Adrenal gland (tissue), 5 donors: ENCODE data around the gene RPRML.

Experiments
- POLR2A ChIP-seq, 2 donors: fragments of 450-650 bp; IDR thresholded peaks; one replicate each; pipeline ENCODE4 v1.6.1; 2017; ENCODE audit warnings: antibody characterized with exemption in 2 of 2, mild to moderate bottlenecking in 2 of 2, moderate library complexity in 1 of 2
- TF ChIP-seq, protein P1 (sequence below), 6 experiments: fragments of 450-650 bp in 4 of 6; fragments of 200-600 bp in 2 of 6; sonication (generic) in 1 of 6; IDR thresholded peaks; 1 replicate in 5 of 6; 2 replicates in 1 of 6; pipeline versions ENCODE4 v1.5.1 to v1.8.0; 2016 to 2021; ENCODE audit warnings: antibody characterized with exemption in 6 of 6, mild to moderate bottlenecking in 2 of 6, moderate library complexity in 1 of 6
- donor health status: DM: no; HTN: no; CAD: no.

DNA sequence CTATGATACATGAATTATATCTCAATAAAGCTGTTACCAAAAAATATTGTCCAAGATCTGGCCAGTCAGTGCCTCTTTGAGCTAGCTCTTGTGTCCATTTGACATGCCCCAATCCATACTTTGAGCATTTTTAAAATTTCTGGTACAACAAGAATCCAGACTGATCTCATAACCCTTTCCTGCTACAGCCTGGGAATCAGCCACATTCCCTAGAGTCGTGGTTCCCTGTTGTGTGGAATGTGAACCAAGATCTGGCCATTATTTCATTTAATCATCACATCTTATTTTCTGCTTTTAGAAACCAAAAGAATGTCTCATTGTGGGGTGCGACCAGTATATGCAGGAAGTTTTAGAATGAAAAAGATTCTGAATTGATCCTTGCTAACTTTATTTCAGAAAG, 34.3 kb upstream of the RPRML start:
- TF ChIP-seq, protein P1, sequence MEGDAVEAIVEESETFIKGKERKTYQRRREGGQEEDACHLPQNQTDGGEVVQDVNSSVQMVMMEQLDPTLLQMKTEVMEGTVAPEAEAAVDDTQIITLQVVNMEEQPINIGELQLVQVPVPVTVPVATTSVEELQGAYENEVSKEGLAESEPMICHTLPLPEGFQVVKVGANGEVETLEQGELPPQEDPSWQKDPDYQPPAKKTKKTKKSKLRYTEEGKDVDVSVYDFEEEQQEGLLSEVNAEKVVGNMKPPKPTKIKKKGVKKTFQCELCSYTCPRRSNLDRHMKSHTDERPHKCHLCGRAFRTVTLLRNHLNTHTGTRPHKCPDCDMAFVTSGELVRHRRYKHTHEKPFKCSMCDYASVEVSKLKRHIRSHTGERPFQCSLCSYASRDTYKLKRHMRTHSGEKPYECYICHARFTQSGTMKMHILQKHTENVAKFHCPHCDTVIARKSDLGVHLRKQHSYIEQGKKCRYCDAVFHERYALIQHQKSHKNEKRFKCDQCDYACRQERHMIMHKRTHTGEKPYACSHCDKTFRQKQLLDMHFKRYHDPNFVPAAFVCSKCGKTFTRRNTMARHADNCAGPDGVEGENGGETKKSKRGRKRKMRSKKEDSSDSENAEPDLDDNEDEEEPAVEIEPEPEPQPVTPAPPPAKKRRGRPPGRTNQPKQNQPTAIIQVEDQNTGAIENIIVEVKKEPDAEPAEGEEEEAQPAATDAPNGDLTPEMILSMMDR (IDR thresholded peaks at IDR 0.05): no peak
- no peak for TF ChIP-seq POLR2A (IDR thresholded peaks at IDR 0.05)
